ENCODE results near the gene LRRC7.

- no peak for TF ChIP-seq EZH2 (IDR thresholded peaks at IDR 0.05)
- no peak for TF ChIP-seq POLR2AphosphoS5 (IDR thresholded peaks at IDR 0.05; ENCODE audit: borderline replicate concordance, low read depth, low read length)
Measured at GRCh38 chr1:69946935-69947334, 379.2 kb downstream of the LRRC7 start.

Measured in SK-N-MC (cell line).